Measurements from ENCODE around the gene PIK3R1. TPM values are rescaled to one million over a fixed set of nuclear protein-coding genes. Genes with fewer than 3 reads are reported as not detected.

Gene PIK3R1
- total and polyA plus RNA-seq, 2 of the 4 experiments (the other 2 are of a cell fraction), result 2.4 to 9.3 TPM

GRCh38 chr5:68325065-68325580 is 109.6 kb downstream of the PIK3R1 start:
- H3K56ac ChIP-seq (ENCODE audit: extremely low read depth, insufficient read depth, low read length), result no peak overlapping the region
- H2BK20ac ChIP-seq (ENCODE audit: low read depth, low read length), result no peak overlapping the region
- no peak overlapping the region for H2BK5ac ChIP-seq (ENCODE audit: low read depth, low read length, poor library complexity, severe bottlenecking)
- no peaks in the 10 kb centered on the region for H3K36me3 ChIP-seq (ENCODE audit: control insufficient read depth, insufficient read depth, low read length)
- H3K4me2 ChIP-seq (ENCODE audit: low read depth, low read length), result no peak overlapping the region
- 80% methylated on average over 1 of the region's 1 CpG; no CpG with 5 or more reads in 1 of the 2 experiments for WGBS, 2 experiments (ENCODE audit: extremely low coverage in 2 of 2, insufficient read length in 1 of 2)
- no peak overlapping the region for H3K27ac ChIP-seq (ENCODE audit: insufficient read depth, low read length)
- H2AK9ac ChIP-seq (replicated peaks; ENCODE audit: low read depth, low read length, poor library complexity), result no peak overlapping the region
- H3K27me3 ChIP-seq (ENCODE audit: control insufficient read depth, insufficient read depth, low read length), result no peaks in the 10 kb centered on the region; the same call in 1 of the 2 replicates
- no peak overlapping the region for H3K23ac ChIP-seq (ENCODE audit: low read depth, low read length)
- H3K4ac ChIP-seq (ENCODE audit: low read depth, low read length), result no peak overlapping the region
- H3K9ac ChIP-seq (ENCODE audit: low read depth, low read length), result no peak overlapping the region
- H4K5ac ChIP-seq (ENCODE audit: low read depth, low read length), result no peak overlapping the region
- H4K91ac ChIP-seq (ENCODE audit: insufficient read depth, low read depth, low read length), result no peak overlapping the region
- no peak overlapping the region for H4K8ac ChIP-seq (ENCODE audit: low read depth in 2 of 2, low read length in 2 of 2)
- H3K79me1 ChIP-seq (ENCODE audit: low read depth in 1 of 2, low read length in 2 of 2), result no peaks in the 10 kb centered on the region
- no peak overlapping the region for H2BK120ac ChIP-seq (ENCODE audit: low read depth, low read length)
- peaks cover 2% of the 10 kb centered on the region; the same call in 1 of the 2 replicates for H3K9me1 ChIP-seq (ENCODE audit: insufficient read depth, low read length)
- H3K4me1 ChIP-seq (ENCODE audit: control insufficient read depth, insufficient read depth, low read length), result peaks cover 2% of the 10 kb centered on the region; the same call in 1 of the 2 replicates
- H3K14ac ChIP-seq (replicated peaks; ENCODE audit: low read depth, low read length), result no peak overlapping the region
- no peak for DNase-seq
- ChIA-PET POLR2A (ENCODE audit: unreplicated experiment) (no interaction called here), CTCF (no interaction called here)
- no peak overlapping the region for H3K4me3 ChIP-seq (ENCODE audit: insufficient read depth, low read depth, low read length)
- in situ Hi-C loops (cut with MboI; ENCODE audit: low sequenced_read_pairs), result no loop called here
- no peak overlapping the region for H2BK15ac ChIP-seq (ENCODE audit: low read depth, low read length)
- ATAC-seq (ENCODE audit: low read depth), result no peak
- H4K20me1 ChIP-seq (ENCODE audit: insufficient read depth, low read length), result no peaks in the 10 kb centered on the region
- H3K18ac ChIP-seq (ENCODE audit: low read depth, low read length), result no peak overlapping the region
- no peak overlapping the region for H2AFZ ChIP-seq (replicated peaks; ENCODE audit: low read length, poor library complexity)
- H3K9me3 ChIP-seq (ENCODE audit: control insufficient read depth, insufficient read depth, low read length), result no peaks in the 10 kb centered on the region
- no TSS peak for BruUV-seq (replicated peaks)
- no peak overlapping the region for H2AK5ac ChIP-seq (ENCODE audit: low read depth, low read length)
- dilution Hi-C loops (cut with HindIII; ENCODE audit: low sequenced_read_pairs, unreplicated experiment), result no loop called here
- no peak for TF ChIP-seq MAZ (IDR thresholded peaks at IDR 0.05; ENCODE audit: borderline replicate concordance, low read depth, low read length)
- TF ChIP-seq USF2 (IDR thresholded peaks at IDR 0.05; ENCODE audit: low read depth, low read length), result no peak
- TF ChIP-seq NFE2L2 (IDR thresholded peaks at IDR 0.05; ENCODE audit: low read depth, low read length), result no peak
- no peak for TF ChIP-seq RAD21 (IDR thresholded peaks at IDR 0.05; ENCODE audit: low read length)
- TF ChIP-seq BHLHE40 (IDR thresholded peaks at IDR 0.05; ENCODE audit: low read depth, low read length), result no peak
- no peak for TF ChIP-seq RCOR1 (IDR thresholded peaks at IDR 0.05; ENCODE audit: insufficient replicate concordance, low read length)
- intact Hi-C loops (cut with micrococcal nuclease), result no loop called here
